HG03520 (cell line): ENCODE results near the gene ZHX3.
"Not testable (repeated sequence)": the region's sequence is repeated elsewhere in the genome, so short reads cannot be mapped to it uniquely, and the experiment has no call there.

Experiments
- ATAC-seq: cut with Tn5 transposase; IDR thresholded peaks from one replicate; pipeline ENCODE4 v1.9.1; 2021; ENCODE audit warnings: mild to moderate bottlenecking, moderate library complexity; ENCODE audit not compliant: unreplicated experiment

Gene ZHX3

DNA sequence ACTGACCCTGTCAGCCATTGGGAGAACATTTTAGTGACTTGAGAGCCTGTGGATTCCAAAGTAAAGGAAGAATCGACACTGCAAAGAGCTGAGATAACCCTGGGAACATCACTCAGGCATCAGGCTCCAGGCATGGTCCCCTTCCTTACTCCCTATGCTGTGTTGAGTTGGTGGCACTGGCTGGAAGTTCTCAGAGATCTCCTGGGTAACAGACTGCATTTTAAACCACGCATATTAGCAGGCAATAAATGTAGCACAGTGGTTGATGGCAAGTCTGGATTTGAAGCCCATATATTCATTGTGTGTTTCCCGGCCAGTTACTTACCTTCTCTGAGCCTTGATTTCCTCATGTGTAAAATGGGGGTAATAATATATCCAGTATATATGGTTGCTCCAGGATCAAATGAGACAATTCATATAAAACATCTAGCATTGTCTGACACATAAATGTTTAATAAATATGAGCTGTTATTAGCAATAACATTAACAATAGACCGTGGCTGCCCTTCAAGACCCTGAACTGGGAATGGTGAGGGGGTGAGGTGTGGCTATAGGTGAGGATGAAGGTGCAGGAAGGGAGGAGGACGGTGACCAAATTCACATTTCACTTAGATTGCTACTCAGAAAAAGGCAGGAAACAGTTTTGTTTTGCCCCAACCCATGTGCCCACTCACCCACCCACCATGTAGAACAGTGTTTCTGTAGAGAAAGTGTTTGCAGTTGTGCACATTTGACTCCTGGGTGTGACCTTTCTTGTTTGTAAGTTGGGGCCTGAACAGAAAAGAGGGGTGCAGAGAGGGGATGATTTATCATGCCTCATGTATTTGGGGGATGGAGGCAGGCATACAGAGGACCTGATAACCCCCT is 178.1 kb downstream of the ZHX3 start:
- no peak for ATAC-seq

DNA sequence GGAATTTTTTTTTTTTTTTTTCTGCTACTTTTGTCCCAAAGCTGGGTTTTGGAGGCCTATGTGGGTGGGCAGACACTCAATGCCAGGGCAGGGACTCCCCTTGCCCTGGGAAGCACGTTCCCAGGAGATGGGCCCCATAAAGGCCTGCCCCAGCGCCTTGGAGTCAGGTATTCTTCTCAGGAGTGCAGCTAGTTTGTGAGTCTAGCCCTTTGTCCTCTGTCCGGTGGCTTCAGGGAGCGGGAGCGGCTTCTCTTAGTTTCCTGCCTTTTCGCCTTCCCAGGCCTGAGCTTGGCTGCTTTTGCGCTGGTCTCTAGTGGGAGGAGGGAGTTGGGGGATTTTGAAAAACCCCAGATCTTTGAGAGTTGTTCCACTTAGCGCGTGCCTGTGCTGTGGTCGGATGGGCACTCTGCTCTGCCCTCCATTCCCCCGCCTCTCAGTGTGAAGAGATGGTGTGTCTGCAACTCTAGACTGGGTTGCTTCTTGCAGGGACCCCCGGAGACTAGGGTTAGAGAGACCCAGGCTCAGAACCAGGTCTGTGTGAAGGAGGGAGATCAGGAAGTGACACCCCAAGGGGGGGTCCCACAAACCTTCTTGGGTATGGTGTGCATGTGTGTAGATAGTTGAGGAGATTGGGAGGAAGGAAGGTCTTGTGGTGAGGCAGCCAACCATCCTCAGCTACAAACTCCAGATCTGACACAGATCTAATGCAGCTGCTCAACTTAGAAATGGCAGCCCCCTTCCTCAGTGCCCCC is 178.9 kb downstream of the ZHX3 start:
- ATAC-seq, result no peak

DNA sequence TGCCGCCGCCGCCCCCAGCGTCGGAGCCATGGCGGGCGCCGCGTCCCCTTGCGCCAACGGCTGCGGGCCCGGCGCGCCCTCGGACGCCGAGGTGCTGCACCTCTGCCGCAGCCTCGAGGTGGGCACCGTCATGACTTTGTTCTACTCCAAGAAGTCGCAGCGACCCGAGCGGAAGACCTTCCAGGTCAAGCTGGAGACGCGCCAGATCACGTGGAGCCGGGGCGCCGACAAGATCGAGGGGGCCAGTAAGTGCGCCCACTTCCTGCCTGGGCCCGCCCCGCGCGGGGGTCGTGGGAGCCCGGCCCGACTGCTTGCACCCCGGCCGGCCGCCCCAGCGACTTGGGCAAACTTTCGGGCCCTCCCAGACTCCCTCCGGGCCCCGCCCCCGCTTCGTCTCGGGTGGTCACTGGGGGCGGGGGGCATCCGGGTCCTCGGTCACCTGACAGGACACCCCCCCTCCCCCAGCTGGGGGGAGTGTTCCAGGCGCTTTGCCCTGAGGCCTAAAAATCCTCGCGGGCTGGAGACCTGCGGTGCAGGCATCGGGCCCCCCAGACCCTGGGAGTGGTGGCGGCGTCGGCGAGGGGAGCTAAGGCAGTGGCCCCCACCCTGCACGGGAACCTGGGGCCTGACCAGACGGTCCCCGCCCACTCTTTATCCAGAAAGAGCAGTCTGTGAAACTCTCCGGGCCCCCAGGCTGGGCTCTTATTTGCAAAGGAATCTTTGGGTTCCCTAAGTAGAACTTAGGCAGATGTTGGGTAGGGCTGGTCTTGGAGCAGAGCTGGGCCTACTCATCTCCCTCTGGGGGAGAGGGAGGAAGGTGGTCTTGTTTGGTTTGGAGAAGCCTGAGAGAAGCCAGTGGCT is 179.7 kb downstream of the ZHX3 start:
- ATAC-seq, result peak; percentile 5

DNA sequence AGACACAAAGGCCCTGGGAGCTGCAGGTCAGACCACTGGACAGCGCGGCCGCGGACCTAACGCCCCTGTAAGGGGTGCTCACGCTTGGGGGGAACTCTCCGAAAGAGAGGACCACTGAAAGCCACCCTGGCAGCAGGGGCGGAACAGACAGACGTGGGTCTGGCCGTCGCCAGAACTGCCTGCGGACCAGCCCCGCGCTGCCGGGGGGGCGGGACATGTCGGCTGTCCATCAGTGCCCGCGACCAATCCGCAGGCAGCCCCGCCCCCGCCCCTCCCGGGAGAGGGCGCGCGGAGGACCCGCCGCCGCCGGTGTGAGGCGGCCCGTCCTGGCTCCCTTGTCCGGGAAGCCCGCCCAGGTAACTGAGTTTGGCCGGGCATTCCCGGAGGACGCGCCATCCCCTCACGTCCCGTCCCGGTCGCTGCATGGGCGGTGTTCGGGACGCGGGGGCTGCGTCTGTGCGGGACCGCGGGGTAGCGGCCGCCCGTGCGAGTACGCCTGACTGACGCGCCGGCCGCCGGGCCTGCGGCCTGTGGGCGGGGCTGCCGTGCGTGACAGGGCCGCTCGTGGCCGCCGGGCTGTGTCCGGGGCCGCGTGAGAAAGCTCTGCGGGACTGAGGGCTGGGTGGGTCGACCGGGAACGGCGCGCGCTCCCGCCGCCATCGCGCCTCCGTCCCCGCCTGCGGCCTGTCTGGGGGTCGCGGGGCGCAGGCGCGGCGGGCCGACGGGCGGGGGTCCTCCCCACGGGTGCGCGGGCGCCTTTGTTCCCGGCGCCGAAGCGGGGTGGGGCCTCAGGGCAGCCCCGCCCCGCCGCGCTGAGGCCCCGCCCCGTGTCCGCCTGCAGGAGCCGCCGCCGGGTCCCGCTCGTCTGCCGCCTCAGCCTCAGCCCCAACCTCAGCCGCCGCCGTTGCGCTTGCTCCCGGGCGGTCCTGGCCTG is 180.6 kb downstream of the ZHX3 start, which contains the start of gene PLCG1:
Gene PLCG1, plus strand, starts transcription at position 864 of the 934 bp plus-strand sequence. CDS start 99 bp downstream, outside the sequence.
- ATAC-seq, result peak; percentile 40

DNA sequence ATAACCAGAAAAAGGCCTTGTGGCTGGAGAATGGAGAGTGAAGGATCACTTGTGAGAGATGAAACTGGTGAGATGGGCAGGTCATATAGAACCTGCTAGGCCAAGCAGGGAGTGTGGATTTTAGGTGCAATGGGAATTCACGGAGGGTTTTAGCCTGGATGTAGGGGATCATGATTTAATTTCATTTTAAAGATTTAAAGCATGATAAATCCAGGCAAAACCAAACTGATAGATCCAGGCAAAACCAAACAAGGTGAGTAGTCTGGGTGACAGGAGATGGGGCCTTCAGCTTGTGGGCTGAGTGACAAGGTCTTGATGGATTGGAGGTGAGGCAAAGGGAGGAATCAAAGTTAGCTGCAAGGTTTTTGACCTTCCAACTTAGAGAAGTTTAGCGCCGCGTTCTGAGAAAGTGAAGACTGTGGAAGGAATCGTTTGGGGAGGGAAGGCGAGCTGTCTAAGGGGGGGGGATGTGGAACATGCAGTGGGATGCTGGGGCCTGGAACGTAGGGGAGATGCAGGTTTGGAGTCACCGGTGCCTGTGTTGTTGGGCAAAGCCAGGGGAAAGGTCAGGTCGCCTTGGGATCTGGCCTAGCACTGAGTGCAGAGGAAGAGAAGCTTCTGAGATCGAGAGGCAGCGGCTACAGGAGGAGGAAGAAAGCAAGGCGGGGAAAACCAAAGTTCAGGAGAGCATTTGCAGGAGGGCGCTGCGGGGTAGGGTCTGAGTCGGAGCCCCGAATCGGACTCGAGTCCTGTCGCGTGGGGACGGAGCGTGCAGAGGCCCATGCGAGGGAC is 181.4 kb downstream of the ZHX3 start:
- ATAC-seq, result no peak

DNA sequence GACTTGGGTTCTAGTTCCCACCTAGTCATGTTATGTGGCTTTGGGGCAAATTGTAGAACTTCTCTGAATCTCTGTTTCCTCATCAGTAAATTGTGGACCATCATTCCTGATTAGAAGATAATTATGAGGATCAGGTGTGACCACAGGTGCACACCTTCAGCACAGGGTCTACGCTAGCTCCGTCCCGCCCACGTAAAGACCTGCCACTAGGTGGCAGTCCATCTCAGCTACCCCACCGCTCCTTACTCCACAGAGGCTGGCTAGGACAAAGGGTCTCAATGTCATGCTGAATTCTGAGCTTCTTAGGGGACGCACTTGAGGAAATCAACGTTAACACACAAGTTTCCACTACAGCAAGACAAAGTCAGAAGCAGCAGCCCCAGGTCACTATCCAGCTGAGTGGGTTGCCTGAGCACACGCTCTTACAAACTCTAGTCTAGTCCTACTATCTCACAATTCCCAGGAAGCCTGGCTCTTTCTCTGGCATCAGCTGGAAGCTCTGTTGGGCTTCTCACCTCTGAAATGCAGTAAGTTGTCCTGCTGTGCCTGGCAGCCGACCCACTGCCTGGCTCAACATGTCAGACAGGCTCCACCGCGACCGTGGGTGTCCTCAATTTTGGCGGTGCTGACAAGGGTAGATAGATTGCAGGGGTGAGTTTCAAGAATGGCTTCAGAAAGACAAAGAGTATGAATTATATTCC is 182.2 kb downstream of the ZHX3 start:
- ATAC-seq, result no peak

DNA sequence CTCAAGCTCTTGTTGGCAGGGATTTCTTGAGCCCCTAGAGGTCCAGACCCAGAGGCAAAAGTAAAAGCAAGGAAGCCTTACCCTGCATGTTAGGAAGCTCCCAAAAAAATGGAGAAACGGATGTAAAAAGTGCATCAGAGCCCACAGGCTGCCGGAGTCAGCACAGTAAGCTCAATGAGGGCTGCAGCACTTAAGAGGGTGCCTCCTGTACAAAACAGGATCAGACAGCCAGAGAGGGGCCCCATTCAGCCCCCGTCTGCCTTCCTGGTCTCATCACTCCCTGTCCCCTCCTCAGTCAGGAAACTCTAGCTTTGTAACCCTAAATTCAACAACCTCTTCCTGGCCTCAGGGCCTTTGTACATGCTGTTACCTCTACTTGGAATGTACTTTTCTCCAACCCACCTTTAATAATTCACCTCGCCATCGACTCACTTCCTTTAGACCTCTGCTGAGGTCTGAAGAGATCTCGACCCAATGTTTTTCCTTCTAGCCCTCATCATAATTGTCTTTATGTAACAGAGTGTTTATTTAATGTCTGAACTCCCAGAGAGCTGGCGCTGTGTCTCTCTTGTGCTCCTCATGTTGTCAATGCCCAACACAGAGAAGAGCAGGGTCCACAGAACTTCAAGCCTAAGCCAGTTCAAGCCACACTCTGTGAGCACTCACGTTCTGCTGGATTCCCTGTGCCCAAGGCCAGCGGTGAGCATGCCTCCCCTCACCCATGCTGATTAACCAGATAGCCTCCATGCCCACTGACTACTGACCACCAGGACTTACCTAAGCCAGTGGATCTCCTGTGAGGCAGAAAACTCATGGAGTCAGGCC is 183.0 kb downstream of the ZHX3 start:
- no peak for ATAC-seq

DNA sequence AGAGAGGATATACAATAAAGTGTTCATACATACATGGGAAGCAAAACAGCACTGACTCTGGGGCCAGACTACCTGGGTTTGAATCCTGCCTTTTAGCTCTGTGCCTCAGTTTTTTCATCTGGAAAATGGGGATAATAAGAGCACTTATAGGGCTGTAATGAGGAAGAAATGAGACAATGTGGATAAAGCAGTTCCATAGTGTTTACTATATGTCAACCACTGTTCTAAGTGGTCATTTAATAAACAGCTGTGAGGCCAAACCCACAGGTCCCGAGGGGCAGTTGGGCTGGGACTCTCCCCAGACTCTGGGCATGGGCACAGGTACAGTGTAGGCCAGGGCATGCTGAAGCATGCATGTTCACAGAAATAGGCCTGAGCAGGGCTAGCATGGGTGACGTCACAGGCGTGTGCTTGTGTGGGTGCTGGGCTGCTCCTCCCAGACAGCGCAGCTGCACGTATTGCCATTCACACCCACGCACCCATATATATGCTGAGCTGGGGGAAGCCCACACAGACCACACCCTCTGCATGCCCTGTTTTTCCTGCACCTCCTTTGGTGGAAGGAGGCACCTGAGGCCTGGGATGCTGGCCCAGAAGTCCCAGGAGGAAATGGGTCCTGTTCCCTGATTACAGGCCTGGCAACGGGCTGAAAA is 183.7 kb downstream of the ZHX3 start:
- ATAC-seq, result peak; percentile 39

DNA sequence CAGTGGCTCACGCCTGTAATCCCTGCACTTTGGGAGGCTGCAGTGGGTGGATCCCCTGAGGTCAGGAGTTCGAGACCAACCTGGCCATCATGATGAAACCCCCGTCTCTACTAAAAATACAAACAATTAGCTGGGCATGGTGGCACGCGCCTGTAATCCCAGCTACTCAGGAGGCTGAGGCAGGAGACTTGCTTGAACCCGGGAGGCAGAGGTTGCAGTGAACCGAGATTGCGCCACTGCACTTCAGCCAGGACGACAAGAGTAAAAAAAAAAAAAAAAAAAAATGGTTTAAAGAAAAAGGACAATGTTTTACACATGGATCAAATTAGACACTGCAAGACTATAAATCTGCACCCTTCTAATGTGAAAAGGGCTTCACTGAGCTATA is 185.1 kb downstream of the ZHX3 start:
- not testable (repeated sequence) for ATAC-seq

DNA sequence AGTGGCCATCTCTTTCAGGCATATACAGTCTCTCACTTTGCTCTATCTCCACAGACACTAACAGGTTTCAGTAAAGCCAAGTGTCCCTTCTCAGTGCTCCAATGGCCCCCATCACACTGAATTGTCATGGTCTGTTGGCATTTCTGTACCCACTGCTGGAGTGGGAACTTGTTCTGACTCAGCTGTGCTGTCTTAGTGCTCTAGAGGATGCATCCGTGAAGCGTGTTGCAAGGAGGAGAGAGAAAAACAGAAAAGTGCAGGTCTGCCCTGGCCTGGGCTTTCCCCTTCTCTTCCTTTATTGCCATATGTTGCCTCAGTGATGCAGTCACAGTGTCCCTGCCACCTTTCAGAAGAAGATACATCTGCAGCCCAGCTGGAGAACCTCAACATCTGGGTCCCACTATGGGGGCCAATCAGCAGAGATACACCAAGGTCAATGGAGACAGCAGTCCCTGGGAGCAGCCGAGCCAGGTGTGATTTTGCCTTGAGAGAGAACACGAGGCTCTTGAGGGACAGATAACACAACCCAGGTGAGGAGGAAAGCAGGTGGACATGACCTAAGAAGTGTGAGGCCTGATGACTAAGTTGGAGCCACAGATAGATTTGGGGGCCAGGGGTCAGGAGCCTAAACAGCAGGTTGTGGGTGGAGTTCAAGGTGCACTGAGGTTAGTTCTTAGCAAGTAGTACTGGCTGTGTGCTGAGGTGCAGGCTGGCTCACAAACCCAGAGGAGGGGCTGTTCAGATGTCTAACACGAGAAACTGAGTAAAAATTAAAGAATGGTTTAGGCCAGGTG is 185.7 kb downstream of the ZHX3 start:
- ATAC-seq, result no peak
